Activated CD8-positive, alpha-beta T cell treated with anti-CD3 and anti-CD28 coated beads for 36 hours (primary cell): ENCODE data around the gene HMGN5. TPM values are rescaled to one million over a fixed set of nuclear protein-coding genes. Genes with fewer than 3 reads are reported as not detected.

Source experiments
- ATAC-seq: fragments of 200-7000 bp; cut with Tn5 transposase; one replicate; pipeline ENCODE4 v1.10.0; 2021; ENCODE audit warnings: mild to moderate bottlenecking, moderate library complexity
- CTCF ChIA-PET: fragments of 350-600 bp; sonication (Branson Sonifier 250); formaldehyde crosslinking; loops from one replicate; lab custom pipeline; 2021; ENCODE audit warnings: antibody characterized with exemption; lab: Charles Lee
- POLR2A ChIA-PET: fragments of 350-600 bp; sonication (Branson Sonifier 250); formaldehyde crosslinking; loops from one replicate; lab custom pipeline; 2021; ENCODE audit warnings: antibody characterized with exemption; lab: Charles Lee
- DNase-seq: peaks from one replicate; pipeline ENCODE4 v3.0.0-alpha.2; 2020
- H3K27ac Mint-ChIP-seq: one replicate; pipeline ENCODE4 v1.8.0; 2021; ENCODE audit warnings: mild to moderate bottlenecking, mixed read lengths
- H3K27me3 Mint-ChIP-seq: one replicate; pipeline ENCODE4 v1.8.0; 2021; ENCODE audit warnings: mixed read lengths
- H3K36me3 Mint-ChIP-seq: one replicate; pipeline ENCODE4 v1.8.0; 2021; ENCODE audit warnings: low read depth, mixed read lengths
- H3K4me1 Mint-ChIP-seq: one replicate; pipeline ENCODE4 v1.8.0; 2021; ENCODE audit warnings: low read depth, mixed read lengths
- H3K4me3 Mint-ChIP-seq: one replicate; pipeline ENCODE4 v1.8.0; 2021; ENCODE audit warnings: mild to moderate bottlenecking, moderate library complexity, mixed read lengths
- H3K9me3 Mint-ChIP-seq: one replicate; pipeline ENCODE4 v1.8.0; 2021; ENCODE audit warnings: mixed read lengths
- intact Hi-C: fragments of 100-400 bp; cut with micrococcal nuclease; formaldehyde crosslinking; loops from one replicate; pipeline ENCODE4 v1.10.0; 2022
- total RNA-seq, 2 experiments: library from RNA; stranded (reverse); gene quantifications; one replicate each; pipeline ENCODE4 v1.2.3, GENCODE V29; 2021
- TF ChIP-seq, protein P1 (sequence below): fragments of 200-600 bp; IDR thresholded peaks from one replicate; pipeline ENCODE4 v1.8.0; 2022; ENCODE audit warnings: antibody characterized with exemption, mild to moderate bottlenecking

Gene HMGN5
- total RNA-seq, 2 experiments from 2014 or later, result 3.2 to 4.3 TPM

DNA sequence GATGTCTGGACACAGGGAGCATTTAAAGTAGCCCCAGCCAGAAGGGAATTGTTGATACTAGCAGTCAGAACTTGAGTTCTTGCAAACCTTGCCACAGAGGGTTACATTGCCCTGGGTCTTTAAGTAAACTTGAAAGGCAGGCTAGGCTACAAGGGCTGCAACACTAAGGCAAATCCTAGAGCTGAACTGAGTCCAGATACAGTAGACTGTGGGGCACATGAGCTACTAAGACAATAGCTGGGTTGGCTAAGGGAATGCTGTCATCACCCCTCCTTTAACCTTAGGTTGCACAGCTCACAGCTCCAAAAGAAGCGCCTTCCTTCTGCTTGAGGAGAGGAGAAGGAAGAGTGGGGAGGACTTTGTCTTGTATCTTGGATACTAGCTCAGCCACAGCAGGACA, 35.8 kb upstream of the HMGN5 start:
- Mint-ChIP-seq H3K4me1 (peaks cover 5% of the 10 kb centered on the region), H3K9me3 (peaks cover 3% of the 10 kb centered on the region), H3K36me3 (peaks cover 51% of the 10 kb centered on the region), H3K27me3 (no peaks in the 10 kb centered on the region), H3K4me3 (no peak overlapping the region), H3K27ac (no peak overlapping the region)
- intact Hi-C loops, result no loop called here
- ChIA-PET POLR2A (no interaction called here), CTCF (no interaction called here)
- ATAC-seq (no peak), DNase-seq (no peak)
- TF ChIP-seq, protein P1, sequence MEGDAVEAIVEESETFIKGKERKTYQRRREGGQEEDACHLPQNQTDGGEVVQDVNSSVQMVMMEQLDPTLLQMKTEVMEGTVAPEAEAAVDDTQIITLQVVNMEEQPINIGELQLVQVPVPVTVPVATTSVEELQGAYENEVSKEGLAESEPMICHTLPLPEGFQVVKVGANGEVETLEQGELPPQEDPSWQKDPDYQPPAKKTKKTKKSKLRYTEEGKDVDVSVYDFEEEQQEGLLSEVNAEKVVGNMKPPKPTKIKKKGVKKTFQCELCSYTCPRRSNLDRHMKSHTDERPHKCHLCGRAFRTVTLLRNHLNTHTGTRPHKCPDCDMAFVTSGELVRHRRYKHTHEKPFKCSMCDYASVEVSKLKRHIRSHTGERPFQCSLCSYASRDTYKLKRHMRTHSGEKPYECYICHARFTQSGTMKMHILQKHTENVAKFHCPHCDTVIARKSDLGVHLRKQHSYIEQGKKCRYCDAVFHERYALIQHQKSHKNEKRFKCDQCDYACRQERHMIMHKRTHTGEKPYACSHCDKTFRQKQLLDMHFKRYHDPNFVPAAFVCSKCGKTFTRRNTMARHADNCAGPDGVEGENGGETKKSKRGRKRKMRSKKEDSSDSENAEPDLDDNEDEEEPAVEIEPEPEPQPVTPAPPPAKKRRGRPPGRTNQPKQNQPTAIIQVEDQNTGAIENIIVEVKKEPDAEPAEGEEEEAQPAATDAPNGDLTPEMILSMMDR, result no peak

DNA sequence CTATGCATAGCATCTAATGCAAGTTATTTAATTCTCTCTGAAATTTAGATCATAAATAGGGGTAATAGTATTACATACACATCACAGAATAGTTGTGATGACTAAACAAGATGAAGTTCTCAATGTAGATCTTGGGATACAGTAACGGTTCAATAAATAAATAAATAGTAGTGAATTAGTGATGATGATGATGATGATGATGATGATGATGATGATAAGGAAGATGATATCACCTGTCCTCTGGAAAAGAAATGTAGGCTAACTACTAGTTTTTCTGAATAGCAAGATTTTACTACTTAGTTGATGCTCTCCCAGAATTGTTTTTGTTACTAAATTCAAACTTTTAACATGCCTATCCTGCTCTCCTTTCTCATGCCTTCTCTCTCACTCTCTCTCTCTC, 30.5 kb upstream of the HMGN5 start:
- CTCF ChIA-PET, result no interaction called here
- intact Hi-C loops, result no loop called here
- H3K4me3 Mint-ChIP-seq, result no peak overlapping the region
- POLR2A ChIA-PET, result no interaction called here
- no peaks in the 10 kb centered on the region for H3K27me3 Mint-ChIP-seq
- ATAC-seq (no peak), DNase-seq (no peak)
- peaks cover 19% of the 10 kb centered on the region for H3K36me3 Mint-ChIP-seq
- no peak overlapping the region for H3K27ac Mint-ChIP-seq
- TF ChIP-seq, protein P1, result no peak
- H3K9me3 Mint-ChIP-seq, result no peaks in the 10 kb centered on the region
- H3K4me1 Mint-ChIP-seq, result peaks cover 15% of the 10 kb centered on the region

DNA sequence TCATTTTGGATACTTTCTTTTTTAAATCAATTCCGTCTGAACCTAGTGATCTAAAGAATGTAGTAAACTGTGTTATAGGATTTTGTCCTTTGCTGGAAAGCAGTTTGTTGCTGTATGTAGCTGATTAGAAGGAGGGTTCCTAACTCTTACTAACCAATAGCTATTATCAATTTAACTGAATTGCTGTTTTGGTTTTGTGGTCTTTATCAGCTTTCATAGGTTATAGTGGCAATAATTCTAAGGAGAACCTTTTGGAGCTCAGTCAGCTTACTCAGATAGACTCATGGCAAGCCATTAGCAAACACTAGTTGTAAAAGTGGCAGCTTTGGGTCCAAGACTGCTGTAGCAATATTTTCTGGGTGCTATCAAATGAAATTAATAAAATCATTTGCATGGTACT, 29.8 kb upstream of the HMGN5 start:
- H3K27ac Mint-ChIP-seq, result no peak overlapping the region

DNA sequence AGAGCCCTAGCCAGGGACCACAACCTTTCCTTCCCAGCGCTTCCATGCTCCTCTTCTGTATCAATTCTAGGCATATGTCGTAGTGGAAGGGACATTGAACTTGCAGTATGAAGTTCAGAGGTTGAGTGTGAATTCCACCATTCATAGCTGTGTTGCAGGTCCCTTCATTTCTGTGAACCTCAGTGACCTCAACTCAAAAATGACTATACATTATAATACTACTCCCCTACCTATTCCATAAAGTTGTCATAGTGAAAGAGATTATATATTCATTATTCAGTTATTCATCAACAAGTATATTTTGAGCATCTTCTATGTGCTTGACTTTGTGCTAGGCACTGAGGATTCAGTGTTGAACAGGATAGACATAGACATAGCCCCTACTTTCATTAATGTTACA, 28.2 kb upstream of the HMGN5 start:
- no peak overlapping the region for H3K4me3 Mint-ChIP-seq
- no peak for ATAC-seq
- H3K36me3 Mint-ChIP-seq, result peaks cover 11% of the 10 kb centered on the region
- DNase-seq, result no peak
- H3K27ac Mint-ChIP-seq, result no peak overlapping the region
- peaks cover 15% of the 10 kb centered on the region for H3K4me1 Mint-ChIP-seq
- CTCF ChIA-PET, result no interaction called here
- TF ChIP-seq, protein P1, result no peak
- no peaks in the 10 kb centered on the region for H3K9me3 Mint-ChIP-seq
- intact Hi-C loops, result no loop called here
- H3K27me3 Mint-ChIP-seq, result no peaks in the 10 kb centered on the region
- POLR2A ChIA-PET, result no interaction called here

More for the DNA sequence above, 29.8 kb upstream of the HMGN5 start:
- H3K27me3 Mint-ChIP-seq, result no peaks in the 10 kb centered on the region
- ChIA-PET CTCF (no interaction called here), POLR2A (no interaction called here)
- TF ChIP-seq, protein P1, result no peak
- peaks cover 15% of the 10 kb centered on the region for H3K4me1 Mint-ChIP-seq
- intact Hi-C loops, result no loop called here
- H3K4me3 Mint-ChIP-seq, result no peak overlapping the region
- no peaks in the 10 kb centered on the region for H3K9me3 Mint-ChIP-seq
- H3K36me3 Mint-ChIP-seq, result peaks cover 14% of the 10 kb centered on the region
- ATAC-seq (no peak), DNase-seq (no peak)

DNA sequence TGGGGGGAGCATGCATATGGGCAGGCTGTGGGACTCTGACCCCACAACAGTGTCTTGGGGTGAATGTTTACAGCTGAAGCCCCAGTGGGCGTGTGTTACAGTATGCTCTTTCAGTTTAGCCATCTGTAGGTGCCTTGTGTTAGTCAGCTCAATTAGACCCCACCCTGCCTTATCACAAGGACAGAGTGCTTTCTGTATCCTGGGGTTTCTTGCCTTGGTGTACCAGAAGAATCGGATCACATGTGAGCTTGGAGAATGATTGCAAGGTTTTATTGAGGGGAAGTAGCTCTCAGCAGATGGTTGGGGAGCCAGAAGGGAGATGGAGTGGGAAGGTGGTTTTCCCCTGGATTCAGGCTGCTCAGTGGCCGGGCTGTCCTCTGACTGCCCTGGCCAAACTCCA, 27.5 kb upstream of the HMGN5 start:
- ChIA-PET CTCF (no interaction called here), POLR2A (no interaction called here)
- TF ChIP-seq, protein P1, result no peak
- Mint-ChIP-seq H3K4me3 (no peak overlapping the region), H3K27me3 (no peaks in the 10 kb centered on the region), H3K9me3 (no peaks in the 10 kb centered on the region), H3K27ac (no peak overlapping the region), H3K36me3 (peaks cover 14% of the 10 kb centered on the region), H3K4me1 (peaks cover 15% of the 10 kb centered on the region)
- intact Hi-C loops, result no loop called here
- DNase-seq (no peak), ATAC-seq (no peak)
